A549 (cell line): ENCODE data around the gene IQGAP2. TPM values are rescaled to one million over a fixed set of nuclear protein-coding genes. Genes with fewer than 3 reads are reported as not detected.

Experiments
- ATAC-seq, 2 experiments: fragments of 200-7000 bp in 1 of 2; fragments of >200 bp in 1 of 2; cut with Nextera tagmentation in 1 of 2; cut with Tn5 transposase in 1 of 2; 3 replicates each; pipeline versions ENCODE4 v1.8.0 to v1.9.1; 2018 to 2020; ENCODE audit warnings: mild to moderate bottlenecking in 1 of 2, moderate library complexity in 1 of 2
- CTCF ChIA-PET: fragments of 300-600 bp; sonication (Branson Sonifier 250); formaldehyde crosslinking; extraction: SDS; loops from one replicate; lab custom pipeline; 2021; ENCODE audit warnings: antibody characterized with exemption, inconsistent platforms; lab: Yijun Ruan, JAX
- POLR2A ChIA-PET: fragments of 350-600 bp; formaldehyde crosslinking; extraction: SDS; loops from one replicate; lab custom pipeline; 2021; ENCODE audit warnings: antibody characterized with exemption, inconsistent platforms; lab: Yijun Ruan, JAX
- DNase-seq, 2 experiments: peaks; one replicate each; pipeline versions ENCODE4 v3.0.0 to v3.0.0-alpha.2; 2011 to 2016; ENCODE audit warnings: low read depth in 1 of 2, low spot score in 1 of 2
- FAIRE-seq: peaks from 2 replicates; lab custom pipeline; 2011; peaks lifted over from hg19 to GRCh38; lab: Jason Lieb, UNC
- H3K27ac ChIP-seq, 2 experiments: fragments of >200 bp; sonication (Bioruptor Twin); formaldehyde crosslinking; 3 replicates each; pipeline ENCODE4 v1.5.1; 2016 to 2017
- H3K4me1 ChIP-seq: fragments of >200 bp; sonication (Bioruptor Twin); formaldehyde crosslinking; 3 replicates; pipeline ENCODE4 v1.6.1; 2016
- H3K4me2 ChIP-seq: fragments of >200 bp; sonication (Bioruptor Twin); formaldehyde crosslinking; 3 replicates; pipeline ENCODE4 v1.6.1; 2016
- H3K4me3 ChIP-seq: fragments of >200 bp; sonication (Bioruptor Twin); formaldehyde crosslinking; 3 replicates; pipeline ENCODE4 v1.5.1; 2016
- H3K9me3 ChIP-seq: fragments of >200 bp; sonication (Bioruptor Twin); formaldehyde crosslinking; 3 replicates; pipeline ENCODE4 v1.6.1; 2016
- BCL3 ChIP-seq: fragments of >200 bp; sonication (Bioruptor Twin); formaldehyde crosslinking; IDR thresholded peaks from 3 replicates; pipeline ENCODE4 v1.6.1; 2016
- CHD2 ChIP-seq: fragments of 150-350 bp; IDR thresholded peaks from 2 replicates; pipeline ENCODE4 v1.6.1; 2014; ENCODE audit warnings: low read length; ENCODE audit not compliant: partially characterized antibody
- E2F6 ChIP-seq: IDR thresholded peaks from 2 replicates; pipeline ENCODE4 v1.6.1; 2012; ENCODE audit warnings: low read depth, borderline replicate concordance
- EHF ChIP-seq: fragments of 250-450 bp; sonication (Bioruptor Pico); IDR thresholded peaks from 2 replicates; pipeline ENCODE4 v1.5.0; 2020; ENCODE audit warnings: mild to moderate bottlenecking
- EHMT2 ChIP-seq: fragments of 200-600 bp; sonication (generic); IDR thresholded peaks from 2 replicates; pipeline ENCODE4 v1.6.1; 2016; ENCODE audit warnings: antibody characterized with exemption, low read depth, mild to moderate bottlenecking, moderate library complexity
- ELK1 ChIP-seq: fragments of 150-350 bp; IDR thresholded peaks from 2 replicates; pipeline ENCODE4 v1.6.1; 2014; ENCODE audit warnings: low read depth, mild to moderate bottlenecking, low read length
- EP300 ChIP-seq, 2 experiments: fragments of >200 bp; sonication (Bioruptor Twin); formaldehyde crosslinking; IDR thresholded peaks; 2 replicates in 1 of 2; 3 replicates in 1 of 2; pipeline ENCODE4 v1.6.1; 2016 to 2017
- ESRRA ChIP-seq: fragments of 150-350 bp; IDR thresholded peaks from 2 replicates; pipeline ENCODE4 v1.6.1; 2014; ENCODE audit warnings: mild to moderate bottlenecking, low read length, borderline replicate concordance
- FOSL2 ChIP-seq, 2 experiments: fragments of 450-650 bp in 1 of 2; fragments of >200 bp in 1 of 2; sonication (Bioruptor Twin) in 1 of 2; formaldehyde crosslinking; IDR thresholded peaks; 2 replicates each; pipeline versions ENCODE4 v1.5.0 to v1.6.1; 2016 to 2020; ENCODE audit warnings: mild to moderate bottlenecking in 1 of 2, moderate library complexity in 1 of 2
- HES2 ChIP-seq: fragments of >200 bp; sonication (Bioruptor Twin); formaldehyde crosslinking; IDR thresholded peaks from 2 replicates; pipeline ENCODE4 v1.6.1; 2016
- HMGXB4 ChIP-seq: fragments of 250-450 bp; sonication (Bioruptor Pico); IDR thresholded peaks from 2 replicates; pipeline ENCODE4 v1.5.0; 2021; ENCODE audit warnings: mild to moderate bottlenecking, moderate library complexity, borderline replicate concordance
- HOXB13 ChIP-seq: fragments of 250-450 bp; sonication (Bioruptor Pico); IDR thresholded peaks from 2 replicates; pipeline ENCODE4 v1.5.0; 2020; ENCODE audit warnings: low read depth, mild to moderate bottlenecking, moderate library complexity
- HOXB5 ChIP-seq: fragments of 250-450 bp; sonication (Bioruptor Pico); IDR thresholded peaks from 2 replicates; pipeline ENCODE4 v1.5.0; 2020; ENCODE audit warnings: mild to moderate bottlenecking, moderate library complexity
- KDM1A ChIP-seq: fragments of 200-600 bp; sonication (generic); IDR thresholded peaks from 2 replicates; pipeline ENCODE4 v1.6.1; 2016; ENCODE audit warnings: low read depth, mild to moderate bottlenecking
- MAZ ChIP-seq: fragments of 150-350 bp; IDR thresholded peaks from 2 replicates; pipeline ENCODE4 v1.6.1; 2014; ENCODE audit warnings: antibody characterized with exemption, low read depth, low read length, borderline replicate concordance
- NFE2L2 ChIP-seq: fragments of 150-350 bp; conservative IDR thresholded peaks from 2 replicates; pipeline ENCODE4 v1.6.1; 2014; ENCODE audit warnings: low read length
- NR3C1 ChIP-seq: fragments of >200 bp; sonication (Bioruptor Twin); formaldehyde crosslinking; IDR thresholded peaks from 3 replicates; pipeline ENCODE4 v1.6.1; 2017
- PHF8 ChIP-seq: fragments of 200-600 bp; sonication (generic); IDR thresholded peaks from 2 replicates; pipeline ENCODE4 v1.6.1; 2016; ENCODE audit warnings: low read depth, mild to moderate bottlenecking, antibody characterized with exemption, moderate library complexity, borderline replicate concordance
- RARB ChIP-seq: fragments of 250-450 bp; sonication (Bioruptor Pico); IDR thresholded peaks from 2 replicates; pipeline ENCODE4 v1.8.0; 2021; ENCODE audit warnings: mild to moderate bottlenecking, moderate library complexity
- REST ChIP-seq: fragments of 200-600 bp; sonication (generic); IDR thresholded peaks from 2 replicates; pipeline ENCODE4 v1.6.1; 2016; ENCODE audit warnings: antibody characterized with exemption, mild to moderate bottlenecking, moderate library complexity
- RFX5 ChIP-seq: fragments of 450-650 bp; IDR thresholded peaks from 2 replicates; pipeline ENCODE4 v1.7.1; 2014; ENCODE audit warnings: antibody characterized with exemption, mild to moderate bottlenecking, moderate library complexity
- TP53 ChIP-seq: fragments of 250-450 bp; sonication (Bioruptor Pico); IDR thresholded peaks from 2 replicates; pipeline ENCODE4 v1.5.0; 2021; ENCODE audit warnings: mild to moderate bottlenecking, moderate library complexity
- ZFP36 ChIP-seq: fragments of 450-650 bp; IDR thresholded peaks from 2 replicates; pipeline ENCODE4 v1.6.1; 2014; ENCODE audit warnings: borderline replicate concordance; ENCODE audit not compliant: partially characterized antibody
- WGBS: methylation state at CpG from one replicate; pipeline ENCODE4 v1.1.6; 2017; ENCODE audit errors: missing lambda C conversion rate; 5-methylcytosine and 5-hydroxymethylcytosine counted together
- polyA plus RNA-seq, 4 experiments: library from polyadenylated mRNA; depleted of rRNA in 3 of 4; stranded (reverse); fragments of >200 nt; fragmentation: RNase III in 1 of 4; extraction: RNeasy Plus Mini Kit Qiagen cat#74134 plus additional on column Dnase treatment in 1 of 4; gene quantifications; 2 replicates in 3 of 4; 3 replicates in 1 of 4; pipeline ENCODE4 v1.2.3, GENCODE V29; 2011 to 2017

The IQGAP2 gene
- polyA plus RNA-seq, 2 of the 4 experiments (the other 2 are of a cell fraction): 5.3 to 10.1 TPM

GRCh38 chr5:76443066-76443800 is 40.1 kb downstream of the IQGAP2 start:
- FAIRE-seq: no peak

GRCh38 chr5:76445063-76445462 is 42.0 kb downstream of the IQGAP2 start:
- FAIRE-seq (no peak), ATAC-seq (no peak), DNase-seq (no peak)
- Histone ChIP-seq H3K27ac (no peak overlapping the region), H3K4me1 (no peaks in the 10 kb centered on the region), H3K4me2 (no peak overlapping the region), H3K9me3 (peaks cover 5% of the 10 kb centered on the region; the same call in 1 of the 3 replicates), H3K4me3 (no peak overlapping the region)
- CTCF ChIA-PET: no interaction called here
- 27% methylated on average over 4 of the region's 4 CpGs for WGBS
- POLR2A ChIA-PET: no interaction called here
- no peak for TF ChIP-seq CHD2
- no peak for TF ChIP-seq EP300 (IDR thresholded peaks at IDR 0.05)
- TF ChIP-seq ZFP36: no peak
- TF ChIP-seq ESRRA: no peak
- TF ChIP-seq RARB: no peak
- no peak for TF ChIP-seq E2F6
- TF ChIP-seq KDM1A: no peak
- no peak for TF ChIP-seq FOSL2 (IDR thresholded peaks at IDR 0.05)
- TF ChIP-seq FOSL2 (CRISPR knock-in tag; IDR thresholded peaks at IDR 0.05): no peak
- TF ChIP-seq HOXB5: no peak
- no peak for TF ChIP-seq HES2
- no peak for TF ChIP-seq EHF (CRISPR knock-in tag)
- no peak for TF ChIP-seq EHMT2
- no peak for TF ChIP-seq HMGXB4 (CRISPR knock-in tag)
- no peak for TF ChIP-seq BCL3
- no peak for TF ChIP-seq NR3C1
- TF ChIP-seq PHF8: no peak
- TF ChIP-seq NFE2L2: no peak
- TF ChIP-seq HOXB13: no peak

More at GRCh38 chr5:76443066-76443800, 40.1 kb downstream of the IQGAP2 start:
- H3K9me3 ChIP-seq: peaks cover 9% of the 10 kb centered on the region; the same call in 1 of the 3 replicates
- no peak for DNase-seq
- H3K4me2 ChIP-seq: no peak overlapping the region
- CTCF ChIA-PET: interaction anchor here (0.7 kb wide), 1 partner anchor 25 kb away, joined by 4 read pairs; no protein-coding TSS in a partner anchor
- WGBS: 79% methylated on average over 4 of the region's 4 CpGs
- H3K4me3 ChIP-seq: no peak overlapping the region
- H3K27ac ChIP-seq: no peak overlapping the region
- TF ChIP-seq ELK1 (no peak), RFX5 (no peak), MAZ (no peak), TP53 (no peak), REST (no peak)
- TF ChIP-seq, all 56 proteins: peak for 0
- ATAC-seq: no peak
- POLR2A ChIA-PET: no interaction called here
- no peaks in the 10 kb centered on the region for H3K4me1 ChIP-seq
